HG02840 (cell line): ENCODE data around the gene TMEM253.
A peak's percentile ranks its signal among the peaks of the same experiment; 100 is the strongest.

ENCODE experiments used
- ATAC-seq: cut with Tn5 transposase; IDR thresholded peaks from one replicate; pipeline ENCODE4 v1.9.1; 2021; ENCODE audit warnings: mild to moderate bottlenecking, moderate library complexity, moderate number of reproducible peaks; ENCODE audit not compliant: unreplicated experiment, low FRiP score

The TMEM253 gene

DNA sequence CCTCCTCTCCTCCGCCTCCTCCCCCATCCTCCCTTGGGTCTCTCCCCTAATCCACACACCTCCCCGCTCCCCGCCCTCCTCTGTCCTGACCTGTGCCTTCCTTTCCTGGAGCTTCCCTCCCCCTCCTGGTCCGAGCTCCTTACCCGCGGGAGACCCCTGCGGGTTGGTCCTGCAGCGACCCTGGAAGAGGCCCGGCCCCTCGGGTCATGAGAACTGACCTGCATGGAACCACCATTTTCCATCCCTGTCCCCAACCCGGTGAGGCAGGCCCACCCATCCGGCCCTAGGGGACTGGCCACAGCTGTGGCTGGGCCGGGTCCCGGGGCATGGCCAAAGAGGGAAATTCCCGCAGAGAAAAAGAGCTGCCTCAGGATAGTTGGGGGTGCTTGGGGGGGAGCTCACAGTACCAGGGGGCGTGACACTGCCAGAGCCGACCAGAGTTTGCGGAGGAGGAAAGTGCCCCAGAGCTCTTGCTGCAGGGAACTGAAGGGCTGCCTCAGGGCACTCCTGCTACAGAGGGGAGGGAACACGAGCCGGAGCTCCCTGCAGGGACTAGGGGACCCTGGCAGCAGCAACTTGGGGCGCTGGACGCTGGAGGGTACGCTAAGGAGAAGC is 30.1 kb upstream of the TMEM253 start:
- no peak for ATAC-seq

DNA sequence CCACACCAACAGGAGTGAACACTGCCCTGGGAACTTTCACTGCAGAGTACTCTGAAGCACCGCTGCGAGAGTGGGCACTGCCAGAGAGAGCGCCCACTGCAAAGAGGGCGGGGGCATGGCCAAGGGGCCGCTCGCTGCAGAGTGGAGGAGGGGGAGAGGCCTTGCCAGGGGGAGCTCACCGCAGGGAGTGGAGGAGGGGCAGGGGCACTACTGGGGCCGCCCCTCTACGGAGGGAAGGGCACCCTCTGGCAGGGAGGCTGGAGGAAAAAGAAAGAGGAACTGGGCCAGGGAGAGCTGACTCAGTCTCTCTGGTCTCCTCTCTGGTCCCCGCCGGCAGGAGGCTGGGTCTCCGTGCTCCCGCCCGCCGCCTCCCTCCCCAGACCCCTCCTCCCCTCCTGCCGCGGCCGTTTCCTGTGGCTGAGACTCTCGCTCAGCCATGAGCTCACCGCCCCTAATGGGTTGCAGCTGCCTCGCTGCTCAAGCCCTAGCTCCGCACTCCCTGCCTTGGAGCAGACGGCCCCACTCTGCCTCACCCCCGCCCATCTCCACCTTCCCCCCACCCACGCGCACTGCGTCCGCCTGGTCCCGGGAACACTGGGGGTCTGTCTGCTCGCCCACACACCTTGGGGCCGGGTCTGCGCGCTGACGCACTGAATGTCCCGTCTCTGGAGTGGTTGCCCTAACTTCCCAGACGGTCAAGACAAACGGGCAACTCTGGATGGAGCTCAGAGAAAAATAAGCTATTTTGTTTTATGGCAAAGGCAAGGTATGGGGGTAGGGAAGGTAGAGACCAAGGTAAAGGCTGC is 29.4 kb upstream of the TMEM253 start:
- peak; percentile 56 for ATAC-seq

- ATAC-seq: no peak
Measured at GRCh38 chr14:21072031-21072473, 28.8 kb upstream of the TMEM253 start.

GRCh38 chr14:21072781-21073339 is 28.0 kb upstream of the TMEM253 start:
- no peak for ATAC-seq

DNA sequence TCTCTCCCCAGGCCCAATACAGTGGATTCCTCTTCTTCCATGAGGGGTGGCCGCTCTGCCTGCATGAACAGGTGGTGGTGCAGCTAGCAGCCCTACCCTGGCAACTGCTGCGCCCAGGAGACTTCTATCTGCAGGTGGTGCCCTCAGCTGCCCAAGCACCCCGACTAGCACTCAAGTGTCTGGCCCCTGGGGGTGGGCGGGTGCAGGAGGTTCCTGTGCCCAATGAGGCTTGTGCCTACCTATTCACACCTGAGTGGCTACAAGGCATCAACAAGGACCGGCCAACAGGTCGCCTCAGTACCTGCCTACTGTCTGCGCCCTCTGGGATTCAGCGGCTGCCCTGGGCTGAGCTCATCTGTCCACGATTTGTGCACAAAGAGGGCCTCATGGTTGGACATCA is 26.9 kb upstream of the TMEM253 start:
- no peak for ATAC-seq

GRCh38 chr14:21074398-21075272 is 26.2 kb upstream of the TMEM253 start:
- no peak for ATAC-seq

GRCh38 chr14:21075719-21076437 is 25.0 kb upstream of the TMEM253 start:
- no peak for ATAC-seq

DNA sequence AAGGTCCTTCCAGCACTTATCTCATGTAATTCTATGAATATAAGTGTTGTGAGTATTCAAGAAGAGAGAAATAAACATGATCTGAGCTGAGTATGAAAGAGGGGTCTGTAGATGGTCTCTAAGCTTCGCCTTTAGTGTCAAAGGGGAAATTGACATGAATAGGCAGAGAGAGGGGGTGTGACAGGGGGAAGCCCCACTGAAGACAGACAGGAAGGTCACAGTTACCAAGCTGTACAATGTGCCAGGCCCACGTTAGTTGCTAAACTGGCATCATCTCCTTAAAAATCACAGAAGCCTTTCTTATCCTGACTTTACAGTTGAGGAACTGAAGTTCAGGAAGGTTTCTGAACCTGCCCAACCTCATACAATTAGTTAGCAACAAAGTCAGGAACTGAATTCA is 23.2 kb upstream of the TMEM253 start:
- ATAC-seq: no peak

- ATAC-seq: no peak
Measured at GRCh38 chr14:21078287-21078686, 22.6 kb upstream of the TMEM253 start.

- ATAC-seq: no peak
Measured at GRCh38 chr14:21078726-21079125, 22.1 kb upstream of the TMEM253 start.

DNA sequence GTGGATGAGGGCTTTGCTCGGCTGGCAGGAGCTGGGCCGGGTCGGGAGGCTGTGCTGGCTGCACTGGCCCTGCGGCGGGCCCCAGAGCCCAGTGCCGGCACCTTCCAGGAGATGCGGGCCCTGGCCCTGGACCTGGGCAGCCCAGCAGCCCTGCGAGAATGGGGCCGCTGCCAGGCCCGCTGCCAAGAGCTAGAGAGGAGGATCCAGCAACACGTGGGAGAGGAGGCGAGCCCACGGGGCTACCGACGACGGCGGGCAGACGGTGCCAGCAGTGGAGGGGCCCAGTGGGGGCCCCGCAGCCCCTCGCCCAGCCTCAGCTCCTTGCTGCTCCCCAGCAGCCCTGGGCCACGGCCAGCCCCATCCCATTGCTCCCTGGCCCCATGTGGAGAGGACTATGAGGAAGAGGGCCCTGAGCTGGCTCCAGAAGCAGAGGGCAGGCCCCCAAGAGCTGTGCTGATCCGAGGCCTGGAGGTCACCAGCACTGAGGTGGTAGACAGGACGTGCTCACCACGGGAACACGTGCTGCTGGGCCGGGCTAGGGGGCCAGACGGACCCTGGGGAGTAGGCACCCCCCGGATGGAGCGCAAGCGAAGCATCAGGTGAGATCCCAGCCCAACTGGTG is 19.2 kb upstream of the TMEM253 start:
- ATAC-seq: no peak

- ATAC-seq: no peak
Measured at GRCh38 chr14:21083565-21084325, 17.1 kb upstream of the TMEM253 start.

DNA sequence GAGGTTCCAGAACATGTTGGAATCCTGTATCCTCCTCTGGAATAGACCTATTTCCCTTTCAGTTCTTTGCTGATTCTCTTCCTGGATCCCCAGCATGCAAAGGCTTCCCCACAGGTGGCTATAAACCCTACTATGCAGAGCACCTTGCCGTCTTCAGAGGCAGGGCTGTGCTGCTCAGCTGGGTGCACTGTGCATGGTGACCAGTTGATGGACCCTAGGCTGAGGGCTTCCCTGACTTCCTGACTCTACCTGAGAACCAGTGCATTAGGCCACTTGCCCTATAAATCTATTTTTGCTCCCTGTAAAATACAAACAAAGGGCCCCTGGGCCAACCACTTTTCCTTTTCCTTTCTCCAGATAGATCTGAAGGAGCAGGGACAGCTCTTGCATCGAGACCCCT is 16.5 kb upstream of the TMEM253 start:
- no peak for ATAC-seq

DNA sequence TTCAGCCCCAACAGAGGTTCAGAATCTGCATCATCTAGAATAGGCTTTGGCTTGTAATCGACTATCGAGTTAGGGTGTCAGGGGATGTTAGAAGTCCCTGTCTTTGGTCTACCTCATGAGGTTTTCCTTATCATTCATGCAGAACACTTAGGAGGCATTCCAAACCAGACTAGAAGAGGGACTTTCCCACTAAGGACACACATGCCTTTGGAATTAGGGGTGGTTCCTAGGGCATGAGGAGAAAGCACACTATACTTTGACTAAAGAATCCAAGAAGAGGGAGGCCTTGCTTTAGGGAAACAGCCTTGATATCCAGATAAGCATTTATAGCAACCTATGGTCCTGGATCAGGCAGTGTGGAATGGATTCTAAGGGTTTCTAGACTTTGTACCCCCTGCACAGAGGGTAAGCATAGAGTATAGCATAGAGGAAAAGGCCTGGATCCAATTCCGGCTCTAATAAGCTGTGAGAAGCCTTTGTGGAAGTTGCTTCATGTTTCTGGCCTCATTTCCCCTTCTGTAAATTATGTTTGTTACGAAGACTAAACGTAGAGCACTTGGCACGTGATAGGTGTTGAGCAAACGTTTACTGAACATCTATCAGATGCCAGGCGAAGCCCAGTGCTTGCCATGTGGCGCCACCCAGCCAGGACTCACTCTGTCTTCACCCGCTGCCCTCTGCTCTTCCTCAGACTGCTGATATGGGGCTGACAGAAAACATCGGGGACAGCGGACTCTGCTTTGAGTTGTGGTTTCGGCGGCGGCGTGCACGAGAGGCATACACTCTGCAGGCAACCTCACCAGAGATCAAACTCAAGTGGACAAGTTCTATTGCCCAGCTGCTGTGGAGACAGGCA is 15.6 kb upstream of the TMEM253 start:
- ATAC-seq: no peak

DNA sequence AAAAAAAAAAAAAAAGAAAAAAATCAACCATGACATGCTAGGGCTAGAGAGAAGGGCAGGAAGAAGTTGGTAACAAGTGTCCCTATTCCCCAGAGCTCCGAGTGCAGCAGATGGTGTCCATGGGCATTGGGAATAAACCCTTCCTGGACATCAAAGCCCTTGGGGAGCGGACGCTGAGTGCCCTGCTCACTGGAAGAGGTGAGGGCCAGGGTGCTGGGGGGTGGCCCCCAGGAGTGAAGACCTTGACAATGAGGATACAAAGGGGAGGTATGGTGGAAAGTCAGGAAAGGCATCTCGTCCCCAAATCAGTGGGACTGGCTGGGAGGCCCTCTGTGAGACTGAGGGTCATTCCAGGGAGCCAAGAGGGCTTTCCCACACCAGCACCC is 14.0 kb upstream of the TMEM253 start:
- ATAC-seq: no peak

- ATAC-seq: no peak
Measured at GRCh38 chr14:21087294-21088091, 13.4 kb upstream of the TMEM253 start.

GRCh38 chr14:21088687-21089086 is 12.2 kb upstream of the TMEM253 start:
- no peak for ATAC-seq
